A172 (cell line): ENCODE data around the gene TMEM198. TPM values are rescaled to one million over a fixed set of nuclear protein-coding genes. Genes with fewer than 3 reads are reported as not detected.
A peak's percentile ranks its signal among the peaks of the same experiment; 100 is the strongest.

Source experiments
- DNase-seq: peaks from one replicate; pipeline ENCODE4 v3.0.0-alpha.2; 2015; ENCODE audit warnings: low spot score
- total RNA-seq: library from RNA; depleted of rRNA; stranded (reverse); fragments of >200 nt; shearing (Covaris generic); gene quantifications from 2 replicates; pipeline ENCODE4 v1.2.3, GENCODE V29; 2014

TMEM198 gene
- total RNA-seq, 1 experiment from 2014 or later: 1.4 TPM

GRCh38 chr2:219544567-219544966 lies 739 bp downstream of the TMEM198 start:
- no peak for DNase-seq

- no peak for DNase-seq
Measured at GRCh38 chr2:219545295-219545942, 1.6 kb downstream of the TMEM198 start.

DNA sequence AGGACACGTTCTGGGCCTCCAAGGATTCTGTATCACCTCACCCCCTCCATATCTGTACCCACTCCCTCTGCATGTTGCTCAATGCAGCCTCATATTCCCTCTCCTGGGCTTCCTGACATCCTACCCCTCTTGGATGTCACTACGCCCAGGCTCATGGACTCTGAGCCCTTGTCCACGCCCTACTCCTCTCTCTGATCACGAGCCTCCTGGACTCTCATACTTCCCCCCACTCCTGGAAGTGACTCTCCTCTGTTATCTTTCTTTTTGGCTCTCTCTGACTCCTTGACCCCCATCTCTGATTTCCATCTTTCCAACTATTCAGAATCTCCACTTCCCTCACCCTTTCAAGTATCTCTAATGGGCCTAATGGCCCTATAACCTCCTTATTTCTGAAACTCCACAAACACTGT lies 2.1 kb downstream of the TMEM198 start:
- DNase-seq: no peak

DNA sequence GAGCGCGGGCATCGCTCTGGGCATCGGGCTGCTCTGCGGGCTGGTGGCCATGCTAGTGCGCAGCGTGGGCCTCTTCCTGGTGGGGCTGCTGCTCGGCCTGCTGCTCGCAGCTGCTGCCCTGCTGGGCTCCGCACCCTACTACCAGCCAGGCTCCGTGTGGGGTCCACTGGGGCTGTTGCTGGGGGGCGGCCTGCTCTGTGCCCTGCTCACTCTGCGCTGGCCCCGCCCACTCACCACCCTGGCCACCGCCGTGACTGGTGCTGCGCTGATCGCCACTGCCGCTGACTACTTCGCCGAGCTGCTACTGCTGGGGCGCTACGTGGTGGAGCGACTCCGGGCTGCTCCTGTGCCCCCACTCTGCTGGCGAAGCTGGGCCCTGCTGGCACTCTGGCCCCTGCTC lies 3.8 kb downstream of the TMEM198 start:
- DNase-seq: no peak

- DNase-seq: no peak
Measured at GRCh38 chr2:219548990-219549389, 5.2 kb downstream of the TMEM198 start.

DNA sequence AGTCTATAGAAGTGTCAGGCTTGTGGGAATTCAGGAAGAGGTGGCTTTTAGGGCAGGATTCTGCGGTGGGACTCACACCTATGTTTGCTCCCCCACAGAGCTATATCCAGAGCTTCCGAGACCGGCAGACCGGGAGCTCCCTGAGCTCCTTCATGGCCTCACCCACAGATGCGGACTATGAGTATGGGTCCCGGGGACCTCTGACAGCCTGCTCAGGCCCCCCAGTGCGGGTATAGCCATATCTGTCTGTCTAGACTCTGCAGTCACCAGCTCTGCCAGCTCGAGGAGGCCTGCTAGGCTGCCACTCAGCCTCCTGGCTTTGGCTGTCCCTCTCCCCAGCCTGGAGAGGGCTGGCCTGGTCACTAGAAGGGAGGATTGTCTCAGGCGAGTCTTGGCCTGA lies 5.8 kb downstream of the TMEM198 start:
- DNase-seq: no peak

DNA sequence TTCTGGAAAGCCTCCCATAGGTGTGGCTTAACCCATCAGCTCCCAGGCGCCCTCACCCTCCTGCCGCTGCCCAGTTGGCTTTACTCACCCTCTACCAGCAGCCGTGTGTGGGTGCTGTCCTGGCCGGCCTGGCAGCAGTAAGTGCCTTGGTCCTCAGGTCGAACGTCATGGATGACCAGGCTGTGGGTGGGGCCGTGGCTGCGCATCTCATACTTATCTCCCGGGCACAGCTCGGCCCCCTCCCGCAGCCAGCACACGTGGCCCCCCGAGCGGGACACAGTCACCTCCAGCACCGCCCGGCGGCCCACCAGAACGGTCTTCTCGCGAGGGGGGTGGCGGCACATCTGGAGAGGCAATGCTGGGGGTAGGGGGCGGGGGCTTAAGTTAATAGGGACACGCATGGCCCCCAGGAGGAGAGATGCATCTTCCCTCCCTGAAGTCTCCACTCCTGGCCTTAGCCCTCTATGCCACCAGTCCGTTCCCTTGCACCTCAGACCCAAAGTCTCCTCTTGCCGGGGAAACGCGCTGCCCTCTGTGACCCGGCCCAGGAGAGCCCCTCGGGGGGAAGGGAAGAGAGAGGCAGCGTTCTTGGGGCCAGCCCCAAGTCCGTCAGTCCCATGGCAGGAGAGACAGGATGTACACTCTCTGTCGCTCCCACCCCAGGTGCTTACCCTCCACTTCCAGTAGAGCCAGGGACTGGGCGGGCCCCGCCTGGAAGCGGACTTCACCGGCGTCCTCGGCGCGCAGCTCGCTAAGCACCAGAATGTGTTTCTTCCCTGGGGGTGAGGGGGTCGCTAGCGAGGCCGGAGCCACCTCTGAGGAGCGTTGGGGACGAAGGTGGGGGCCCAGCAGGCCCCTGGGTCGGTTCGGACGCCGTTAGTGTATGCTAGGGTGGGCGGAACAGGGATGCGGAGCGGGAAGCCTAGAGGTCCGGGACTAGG lies 7.9 kb downstream of the TMEM198 start:
- peak; percentile 46 for DNase-seq

- DNase-seq: peak; percentile 76
Measured at GRCh38 chr2:219552382-219553167, 8.7 kb downstream of the TMEM198 start.

DNA sequence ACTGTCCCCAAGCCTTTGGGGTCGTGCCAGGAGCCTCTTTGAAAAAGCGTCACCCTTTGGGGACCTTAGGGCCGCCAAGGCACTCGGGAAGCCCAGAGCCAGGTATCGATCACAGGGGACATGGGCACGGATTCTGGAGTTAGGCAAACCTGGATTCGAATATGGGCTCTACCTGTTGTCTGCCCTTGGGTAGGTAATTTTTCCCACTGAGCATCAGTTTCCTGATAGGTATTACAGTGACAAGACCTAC lies 9.3 kb downstream of the TMEM198 start:
- DNase-seq: no peak

DNA sequence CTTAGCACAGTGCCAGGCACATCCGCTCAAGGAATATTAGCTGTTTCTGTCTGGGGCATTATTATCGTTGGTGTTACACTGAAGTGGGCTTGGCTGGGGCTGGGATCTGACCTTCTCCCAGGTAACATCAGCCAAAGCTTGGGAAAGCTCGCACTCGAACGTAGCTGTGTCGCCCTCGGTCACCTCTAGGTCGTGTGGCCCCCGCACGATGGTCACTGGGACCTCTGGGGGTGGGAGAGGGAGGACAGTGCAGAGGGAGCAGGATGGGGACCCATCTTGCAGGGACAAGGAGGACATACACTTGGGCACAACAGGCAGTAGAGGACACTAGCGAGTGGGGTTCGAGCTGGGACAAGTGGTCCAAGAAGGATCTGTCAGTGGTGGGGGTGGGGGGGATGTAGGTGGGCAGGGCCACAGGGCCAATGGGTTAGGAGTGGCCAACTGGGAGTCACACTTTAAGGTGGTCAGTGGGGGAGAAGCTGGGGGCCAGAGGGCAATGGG lies 9.7 kb downstream of the TMEM198 start:
- no peak for DNase-seq

GRCh38 chr2:219554350-219554749 lies 10.5 kb downstream of the TMEM198 start:
- no peak for DNase-seq

GRCh38 chr2:219555956-219556355 lies 12.1 kb downstream of the TMEM198 start:
- DNase-seq: no peak

- DNase-seq: no peak
Measured at GRCh38 chr2:219556413-219556812, 12.6 kb downstream of the TMEM198 start.

- DNase-seq: no peak
Measured at GRCh38 chr2:219557320-219557719, 13.5 kb downstream of the TMEM198 start.

DNA sequence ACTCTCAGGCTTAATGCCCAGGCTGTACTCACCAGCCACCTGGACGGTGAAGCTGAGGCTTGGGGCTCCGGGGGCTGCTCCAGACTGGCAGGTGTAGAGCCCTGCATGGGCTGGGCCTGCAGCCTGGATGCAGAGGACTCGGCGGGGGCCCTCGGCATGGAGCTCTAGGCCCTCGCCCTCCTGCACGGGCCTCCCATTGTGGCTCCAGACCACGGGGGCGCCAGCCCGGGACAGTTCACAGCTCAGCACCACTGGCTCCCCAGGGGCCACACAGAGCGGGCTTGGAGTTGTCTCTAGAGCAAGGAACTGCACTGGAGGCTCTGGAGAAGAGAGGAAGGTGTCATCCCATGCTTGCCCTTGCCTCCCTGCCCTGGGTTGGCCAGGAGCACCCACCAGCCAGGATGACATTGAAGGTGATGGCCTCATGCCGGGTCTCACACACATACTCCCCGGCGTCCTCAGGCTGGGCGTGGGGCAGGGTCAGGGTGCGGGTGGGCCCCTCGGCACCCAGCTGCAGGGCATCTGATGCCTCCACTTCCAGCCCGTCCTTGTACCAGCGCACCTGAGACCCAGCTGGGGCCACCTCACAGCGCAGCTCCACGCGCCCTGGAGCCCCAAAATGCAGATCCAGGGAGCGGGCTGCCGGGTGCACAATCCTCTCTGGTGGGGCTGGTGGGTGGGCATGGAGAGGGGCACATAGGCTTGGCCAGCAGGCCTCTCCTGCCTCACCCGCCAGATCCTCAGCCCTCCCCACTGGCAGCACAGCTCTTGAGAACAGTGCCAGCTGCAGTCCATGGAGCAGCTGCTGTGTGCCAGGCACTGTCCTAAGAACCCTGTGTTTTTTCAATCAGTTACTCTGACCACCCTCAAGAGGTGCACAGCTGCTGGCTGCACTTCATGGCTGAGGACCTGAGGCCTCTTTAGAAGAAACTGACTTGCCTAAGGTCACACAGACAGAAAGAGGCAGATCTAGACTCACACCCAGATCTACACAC lies 14.3 kb downstream of the TMEM198 start:
- no peak for DNase-seq

GRCh38 chr2:219559156-219559915 lies 15.5 kb downstream of the TMEM198 start:
- no peak for DNase-seq

- DNase-seq: no peak
Measured at GRCh38 chr2:219560037-219560892, 16.4 kb downstream of the TMEM198 start.

DNA sequence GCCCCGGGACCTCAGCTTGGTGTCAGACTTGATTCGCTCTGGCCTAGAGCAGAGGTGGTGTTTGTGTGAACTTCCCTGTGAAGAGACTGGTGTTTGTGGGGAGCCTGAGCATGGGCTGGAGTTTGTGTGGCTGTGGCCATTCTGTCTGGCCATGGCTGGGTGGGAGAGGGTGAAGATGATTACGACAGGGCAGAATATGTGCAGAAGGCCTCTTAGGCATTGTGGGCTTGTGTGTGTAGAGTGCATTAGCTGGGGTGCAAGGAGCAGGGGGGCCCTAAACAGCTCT lies 17.0 kb downstream of the TMEM198 start:
- no peak for DNase-seq

GRCh38 chr2:219561179-219562048 lies 17.6 kb downstream of the TMEM198 start:
- no peak for DNase-seq
